CD4-positive, alpha-beta T cell treated with Interleukin-17A for 1 hour (primary cell): ENCODE data around the gene GNLY.
"Not testable (repeated sequence)": the region's sequence is repeated elsewhere in the genome, so short reads cannot be mapped to it uniquely, and the experiment has no call there.

Experiments
- DNase-seq: peaks from one replicate; pipeline ENCODE4 v3.0.0-alpha.2; 2020

GNLY gene

DNA sequence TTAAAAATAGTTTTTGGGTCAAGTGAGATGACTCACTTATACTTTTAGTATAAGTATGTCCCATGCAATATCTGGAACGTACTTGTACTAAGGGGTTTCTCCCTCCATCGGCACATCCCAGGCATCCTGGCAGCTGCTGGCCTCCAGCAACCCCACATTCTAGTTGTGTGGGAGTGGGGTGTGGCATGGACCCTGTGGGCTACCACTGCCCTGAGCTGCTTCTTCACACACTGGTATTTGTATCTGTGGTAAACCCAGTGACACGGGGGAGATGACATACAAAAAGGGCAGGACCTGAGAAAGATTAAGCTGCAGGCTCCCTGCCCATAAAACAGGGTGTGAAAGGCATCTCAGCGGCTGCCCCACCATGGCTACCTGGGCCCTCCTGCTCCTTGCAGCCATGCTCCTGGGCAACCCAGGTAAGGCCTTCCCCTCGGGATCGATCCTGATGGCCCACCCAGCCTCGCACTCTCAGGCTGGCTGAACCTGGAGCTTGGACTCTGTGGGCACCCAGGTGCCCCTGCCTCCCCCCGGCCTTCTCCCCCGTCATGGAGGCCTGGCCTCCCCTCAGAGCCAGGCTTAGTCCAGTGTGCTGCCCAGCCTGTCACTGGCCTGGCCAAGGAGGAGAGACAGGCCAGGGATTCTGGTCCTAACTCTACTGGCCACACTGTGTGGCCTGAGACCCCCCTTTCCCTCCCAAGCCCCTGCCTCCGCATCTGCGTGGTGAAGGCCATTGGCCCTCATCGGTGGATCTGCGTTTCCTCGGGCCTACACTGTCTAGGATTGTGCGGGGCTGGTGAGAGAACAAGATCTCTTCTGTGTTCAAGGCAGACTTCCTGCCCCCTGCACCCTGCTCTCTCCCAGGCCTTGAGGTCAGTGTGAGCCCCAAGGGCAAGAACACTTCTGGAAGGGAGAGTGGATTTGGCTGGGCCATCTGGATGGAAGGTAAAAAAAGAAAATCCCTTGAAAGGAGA lies at the start of gene GNLY:
GNLY (plus strand) TSS at position 307 of the 974 bp plus-strand sequence; CDS start at position 368, 61 bp downstream.
- peak; percentile 42 for DNase-seq

DNA sequence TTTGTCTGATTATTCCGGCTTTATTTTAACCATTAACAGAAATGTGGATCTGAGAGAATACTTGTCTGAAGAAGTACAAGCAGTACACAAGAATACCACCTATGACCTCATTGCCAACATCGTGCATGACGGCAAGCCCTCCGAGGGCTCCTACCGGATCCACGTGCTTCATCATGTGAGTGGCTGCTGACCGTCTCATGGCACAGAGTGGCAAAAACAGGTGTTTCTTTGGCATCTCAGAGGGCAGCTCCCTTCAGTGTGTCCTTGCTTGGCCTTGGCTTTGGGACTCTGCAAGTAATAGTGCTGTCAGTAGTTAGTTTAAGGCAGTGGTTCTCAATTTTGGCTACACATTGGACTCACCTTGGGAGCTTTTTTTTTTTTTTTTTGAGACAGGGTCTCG lies 49.2 kb upstream of the GNLY start:
- DNase-seq = no peak

DNA sequence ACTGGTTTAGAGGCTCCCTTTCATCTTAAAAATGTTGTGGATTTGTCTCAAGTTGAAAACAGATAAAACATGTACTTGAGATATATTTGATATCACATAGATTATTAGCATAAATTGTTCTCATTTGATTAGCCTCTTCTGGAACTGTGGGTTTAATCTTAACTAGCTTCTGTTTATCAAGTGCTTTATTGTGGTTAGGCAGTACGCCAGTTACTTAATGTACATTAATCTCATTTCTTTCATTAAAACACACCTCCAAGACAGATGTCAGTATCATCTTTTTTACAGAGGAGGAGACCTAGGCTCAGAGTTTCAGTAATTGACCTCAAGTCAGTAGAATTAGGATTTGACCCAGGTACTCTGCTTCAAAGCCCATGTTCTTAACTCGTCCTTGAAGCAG lies 48.0 kb upstream of the GNLY start:
- no peak for DNase-seq

DNA sequence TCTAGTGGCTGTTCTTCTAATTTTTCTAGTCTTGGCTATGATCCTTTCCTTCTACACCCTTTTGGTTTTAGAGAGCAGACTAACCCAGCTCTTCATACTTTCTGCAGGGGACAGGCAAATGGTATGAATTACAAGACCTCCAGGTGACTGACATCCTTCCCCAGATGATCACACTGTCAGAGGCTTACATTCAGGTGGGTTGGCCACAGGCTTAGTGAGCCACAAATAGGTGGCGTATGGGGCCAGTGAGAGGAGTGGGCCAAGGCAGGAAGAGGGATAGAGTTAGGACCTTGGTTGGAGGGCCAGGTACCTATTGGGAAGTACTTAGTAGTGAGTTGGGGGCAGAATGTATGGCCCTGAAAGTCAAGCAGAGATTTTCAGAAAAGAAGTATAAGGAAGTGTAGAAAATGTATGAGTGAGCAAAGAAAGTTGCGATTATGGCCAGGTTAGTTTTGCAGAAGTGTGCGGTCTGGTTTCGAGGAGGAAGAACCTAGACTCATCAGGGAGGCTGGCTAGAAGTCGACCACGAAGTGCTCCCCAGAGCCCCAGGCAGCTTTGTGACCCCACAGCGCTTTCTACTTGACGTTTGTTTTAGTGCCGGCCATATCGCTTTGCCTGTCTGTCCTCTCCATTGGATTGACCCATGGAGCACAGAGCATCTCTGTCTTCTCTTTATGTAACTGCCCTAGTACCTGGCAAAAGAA lies 46.2 kb upstream of the GNLY start:
- DNase-seq = no peak

DNA sequence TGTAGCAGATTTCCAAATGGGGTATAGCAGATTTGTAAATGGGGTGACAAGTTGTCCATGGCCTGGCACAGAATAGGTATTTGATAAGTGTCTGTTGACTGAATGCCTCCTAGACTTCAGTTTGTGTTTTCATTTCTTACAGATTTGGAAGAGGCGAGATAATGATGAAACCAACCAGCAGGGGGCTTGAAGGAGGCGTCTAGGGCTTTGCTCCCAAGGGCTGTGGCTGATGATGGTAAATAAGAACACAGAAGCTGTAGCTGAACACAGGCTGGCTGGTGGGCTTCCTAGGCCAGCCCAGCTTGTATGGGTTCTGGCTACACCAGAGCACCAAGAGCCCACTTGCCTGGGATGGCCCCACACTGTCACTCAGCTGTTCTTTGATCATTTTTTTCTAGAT lies 45.5 kb upstream of the GNLY start:
- peak; percentile 11 for DNase-seq

DNA sequence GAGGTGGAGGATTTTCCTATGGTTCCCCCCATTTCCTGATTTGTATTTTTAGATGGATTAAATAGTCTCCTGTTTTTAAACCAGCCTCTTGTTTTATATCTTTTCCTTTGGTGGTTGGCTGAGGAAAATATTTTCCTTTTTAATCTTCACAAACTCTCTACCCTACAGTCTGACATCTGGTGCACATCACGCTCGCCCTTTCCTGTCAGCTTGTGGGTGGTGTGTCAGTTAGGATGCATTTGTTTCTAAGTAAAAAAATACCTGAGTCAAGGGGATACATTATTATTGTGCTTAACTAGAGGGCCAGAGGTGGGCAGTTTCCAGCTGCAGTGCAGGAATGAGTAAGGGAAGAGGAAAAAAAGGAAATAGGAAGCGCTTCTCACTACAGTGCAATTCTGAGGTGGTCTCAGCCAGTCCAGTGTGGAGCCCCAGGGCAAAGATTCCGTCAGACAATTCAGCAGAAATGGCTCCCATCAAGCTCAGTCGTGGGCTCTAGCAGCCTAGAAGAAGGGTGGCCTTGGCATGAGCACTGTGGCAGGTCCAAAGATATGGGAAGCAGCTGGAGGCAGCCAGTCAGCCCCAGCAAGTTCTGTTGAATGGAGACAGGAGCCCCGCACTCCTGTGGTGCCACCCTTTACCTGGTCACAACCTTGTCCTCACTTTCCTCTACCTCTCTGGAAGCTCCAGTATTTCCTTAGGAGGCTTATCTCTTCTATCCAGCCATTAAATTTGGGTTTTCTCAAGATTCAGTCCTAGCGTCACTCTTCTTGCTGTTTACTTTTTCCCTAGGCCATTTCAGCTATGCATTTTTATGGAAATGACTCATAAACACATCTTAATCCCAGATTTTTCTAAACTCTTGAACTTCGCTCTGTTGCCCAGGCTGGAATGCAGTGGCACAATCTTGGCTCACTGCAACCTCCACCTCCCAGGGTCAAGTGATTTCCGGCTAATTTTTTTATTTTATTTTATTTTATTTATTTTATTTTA lies 44.7 kb upstream of the GNLY start:
- DNase-seq = no peak

DNA sequence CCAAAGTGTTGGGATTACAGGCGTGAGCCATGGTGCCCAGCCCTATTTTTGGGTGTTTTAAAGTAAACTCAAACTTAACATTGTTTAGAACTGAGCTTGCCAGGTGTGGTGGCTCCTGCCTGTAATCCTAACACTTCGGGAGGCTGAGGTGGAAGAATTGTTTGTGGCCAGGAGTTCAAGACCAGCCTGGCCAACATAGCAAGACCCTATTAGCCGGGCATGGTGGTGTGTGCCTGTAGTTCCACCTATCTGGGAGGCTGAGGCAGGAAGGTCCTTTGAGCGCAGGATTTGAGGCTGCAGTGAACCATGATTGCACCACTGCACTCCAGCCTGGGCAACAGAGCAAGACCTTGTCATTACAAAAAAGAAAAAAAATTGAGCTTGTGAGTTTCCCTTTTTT lies 43.7 kb upstream of the GNLY start:
- DNase-seq = no peak

DNA sequence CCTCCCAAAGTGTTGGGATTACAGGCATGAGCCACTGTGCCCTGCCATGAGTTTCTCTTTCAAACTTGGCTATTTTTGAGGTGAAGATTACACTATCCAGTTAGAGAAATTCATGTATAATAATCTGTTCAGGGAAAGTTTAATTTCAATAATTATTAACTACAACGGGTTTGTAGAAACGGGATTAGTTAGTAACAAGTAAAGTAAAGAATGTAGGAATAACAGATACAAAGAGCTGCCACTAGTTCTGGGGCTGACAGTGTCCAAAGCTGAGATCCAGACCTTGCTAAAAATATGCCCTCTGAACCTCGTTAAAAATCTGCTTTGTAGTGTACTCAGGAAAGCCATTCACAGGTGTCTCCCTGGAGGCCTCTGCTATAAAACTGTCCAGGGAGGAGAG lies 43.1 kb upstream of the GNLY start:
- DNase-seq = no peak

DNA sequence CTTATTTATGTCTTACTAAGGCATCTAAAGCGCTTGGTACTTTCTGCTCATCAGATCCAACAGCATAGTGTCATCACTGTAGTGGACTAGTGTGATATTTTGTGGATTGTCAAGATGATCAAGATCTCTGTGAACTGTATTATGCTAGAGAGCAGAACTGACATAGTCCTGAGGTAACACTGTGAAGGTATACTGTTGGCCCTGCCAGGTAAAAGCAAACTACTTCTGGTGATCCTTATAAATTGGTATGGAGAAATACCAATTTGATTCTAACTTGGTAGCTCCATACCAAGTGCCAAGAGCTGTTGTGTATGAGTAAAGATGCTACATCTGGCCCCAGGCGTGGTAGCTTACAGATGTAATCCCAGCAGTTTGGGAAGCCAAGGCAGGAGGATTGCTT lies 42.1 kb upstream of the GNLY start:
- DNase-seq = no peak

DNA sequence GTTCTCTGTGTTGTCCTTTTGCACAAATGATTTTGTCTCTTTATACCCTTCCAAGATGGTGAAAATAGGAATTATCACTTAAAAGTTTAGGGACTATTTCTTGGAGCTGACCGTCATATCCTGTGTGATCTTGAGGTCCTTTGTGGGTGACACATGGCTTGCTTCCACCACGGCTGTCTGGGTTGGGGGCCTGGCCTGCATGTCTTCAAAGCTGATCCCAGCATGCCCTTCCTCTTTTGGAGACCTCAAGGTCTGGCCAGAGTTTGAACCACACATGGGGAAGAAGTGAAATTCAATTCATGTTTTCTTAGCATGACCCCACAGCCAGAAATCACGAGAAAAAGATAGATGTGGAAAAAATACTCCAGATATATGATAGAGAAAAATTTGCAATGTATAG lies 40.2 kb upstream of the GNLY start:
- DNase-seq = no peak

DNA sequence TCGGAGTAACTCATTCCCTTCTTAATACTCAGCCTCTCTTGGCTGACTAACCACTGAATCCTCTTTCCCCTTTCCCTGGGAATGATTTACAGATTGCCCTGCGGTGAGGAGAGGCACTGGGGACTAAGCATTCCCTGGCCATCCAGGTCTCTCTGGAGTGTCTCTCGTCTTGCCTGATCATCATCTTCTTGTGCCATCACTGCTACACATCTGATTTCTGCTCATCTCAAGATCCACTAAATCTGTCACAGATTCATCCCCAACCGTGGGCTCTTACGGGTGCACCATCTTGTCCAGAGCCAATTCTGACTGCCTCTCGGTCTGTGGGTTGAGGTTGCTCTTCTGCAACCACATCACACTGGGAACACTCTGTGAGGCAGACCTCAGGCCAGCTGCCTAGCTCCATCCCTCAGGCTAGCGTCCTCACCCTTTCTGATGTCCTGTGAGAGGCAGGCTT lies 38.2 kb upstream of the GNLY start:
- no peak for DNase-seq

DNA sequence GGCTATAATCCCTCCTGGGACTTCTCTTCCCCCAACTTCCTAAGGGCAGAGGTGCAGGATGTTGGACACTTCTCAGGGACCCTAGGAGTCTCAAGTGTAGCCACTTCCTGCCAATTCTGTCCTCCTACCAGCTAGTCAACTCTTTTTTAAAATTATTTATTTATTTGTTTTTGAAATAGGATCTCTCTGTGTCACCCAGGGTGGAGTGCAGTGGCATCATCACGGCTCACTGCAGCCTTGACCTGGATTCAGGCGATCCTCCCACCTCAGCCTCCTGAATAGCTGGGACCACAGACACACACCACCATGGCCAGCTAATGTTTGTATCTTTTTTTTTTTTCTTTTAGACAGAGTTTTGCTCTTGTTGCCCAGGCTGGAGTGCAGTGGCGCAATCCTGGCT lies 37.7 kb upstream of the GNLY start:
- DNase-seq = no peak

DNA sequence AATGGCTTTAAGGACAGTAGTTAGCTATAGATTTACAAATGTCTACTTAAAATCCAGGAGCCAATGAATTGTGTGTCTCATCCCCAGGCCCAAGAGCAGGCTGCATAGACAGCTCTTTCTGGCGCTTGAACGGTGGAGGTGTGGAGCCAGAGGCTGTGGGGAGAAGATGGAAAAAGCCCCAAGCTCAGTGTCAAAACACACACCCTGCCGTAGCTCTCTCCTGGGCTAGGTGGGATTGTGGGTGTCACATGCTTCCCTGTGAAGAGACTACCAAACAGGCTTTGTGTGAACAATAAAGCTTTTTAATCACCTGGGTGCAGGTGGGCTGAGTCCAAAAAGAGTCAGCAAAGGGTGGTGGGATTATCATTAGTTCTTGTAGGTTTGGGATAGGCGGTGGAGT lies 36.8 kb upstream of the GNLY start:
- DNase-seq = not testable (repeated sequence)

DNA sequence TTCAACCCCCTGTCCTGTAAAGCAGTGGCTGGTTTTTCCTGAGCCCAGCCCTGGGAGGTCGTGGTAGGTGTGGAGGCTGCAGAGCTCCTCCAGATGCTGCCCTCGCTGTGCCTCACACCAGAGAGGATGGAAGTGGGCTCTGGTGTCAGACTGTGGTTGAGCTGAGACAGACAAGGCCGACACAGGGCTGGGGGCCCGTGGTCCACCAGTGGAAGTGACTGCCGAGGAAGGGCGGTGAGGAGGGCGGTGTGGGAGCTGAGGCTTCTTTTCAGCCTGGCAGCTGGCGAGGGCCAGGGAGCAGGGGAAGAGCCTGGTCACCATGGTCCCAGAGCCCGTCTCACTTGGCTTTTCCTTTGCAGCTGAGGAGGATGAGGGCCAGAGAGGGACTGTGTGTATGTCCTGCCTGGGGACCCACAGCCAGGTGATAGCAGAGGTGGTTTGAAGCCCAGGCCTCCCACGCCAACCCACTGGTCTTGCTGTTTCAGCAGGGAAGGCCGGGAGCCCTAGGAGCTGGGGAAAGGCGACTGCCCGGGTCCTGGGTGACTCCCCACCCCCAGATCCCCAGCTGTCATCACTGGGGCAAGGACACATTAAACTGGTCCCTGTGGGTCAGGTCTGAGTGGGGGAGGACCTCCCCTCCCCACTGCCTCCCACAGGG lies 34.7 kb upstream of the GNLY start:
- no peak for DNase-seq

DNA sequence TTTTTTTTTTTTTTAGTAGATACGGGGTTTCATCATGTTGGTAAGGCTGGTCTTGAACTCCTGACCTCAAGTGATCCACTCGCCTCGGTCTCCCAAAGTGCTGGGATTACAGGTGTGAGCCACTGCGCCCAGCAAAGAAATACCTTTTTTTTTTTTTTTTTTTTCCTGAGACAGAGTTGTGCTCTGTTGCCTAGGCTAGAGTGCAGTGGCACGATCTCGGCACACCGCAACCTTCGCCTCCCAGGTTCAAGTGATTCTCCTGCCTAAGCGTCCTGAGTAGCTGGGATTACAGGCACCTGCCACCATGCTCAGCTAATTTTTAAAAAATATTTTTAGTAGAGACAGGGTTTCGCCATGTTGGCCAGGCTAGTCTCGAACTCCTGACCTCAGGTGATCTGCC lies 33.9 kb upstream of the GNLY start:
- DNase-seq = not testable (repeated sequence)

DNA sequence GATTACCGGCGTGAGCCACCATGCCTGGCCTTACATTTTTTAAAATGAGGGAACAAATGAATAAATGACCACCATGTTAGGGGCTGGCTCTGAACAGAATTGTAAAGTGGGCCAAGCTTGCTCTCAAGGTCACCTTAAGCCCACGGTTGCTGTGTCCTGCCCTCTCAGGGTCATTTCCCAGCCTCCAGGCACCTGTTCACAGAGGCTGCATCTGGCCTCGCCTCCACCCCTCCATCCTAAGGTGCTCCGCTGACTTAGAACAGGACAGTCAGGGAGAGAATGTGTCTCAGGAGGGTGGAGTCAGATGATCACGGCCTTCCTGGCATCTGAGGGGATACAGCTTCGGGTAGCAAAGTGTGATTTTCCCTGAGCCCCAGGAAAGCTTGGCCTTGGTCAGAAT lies 33.4 kb upstream of the GNLY start:
- DNase-seq = no peak

DNA sequence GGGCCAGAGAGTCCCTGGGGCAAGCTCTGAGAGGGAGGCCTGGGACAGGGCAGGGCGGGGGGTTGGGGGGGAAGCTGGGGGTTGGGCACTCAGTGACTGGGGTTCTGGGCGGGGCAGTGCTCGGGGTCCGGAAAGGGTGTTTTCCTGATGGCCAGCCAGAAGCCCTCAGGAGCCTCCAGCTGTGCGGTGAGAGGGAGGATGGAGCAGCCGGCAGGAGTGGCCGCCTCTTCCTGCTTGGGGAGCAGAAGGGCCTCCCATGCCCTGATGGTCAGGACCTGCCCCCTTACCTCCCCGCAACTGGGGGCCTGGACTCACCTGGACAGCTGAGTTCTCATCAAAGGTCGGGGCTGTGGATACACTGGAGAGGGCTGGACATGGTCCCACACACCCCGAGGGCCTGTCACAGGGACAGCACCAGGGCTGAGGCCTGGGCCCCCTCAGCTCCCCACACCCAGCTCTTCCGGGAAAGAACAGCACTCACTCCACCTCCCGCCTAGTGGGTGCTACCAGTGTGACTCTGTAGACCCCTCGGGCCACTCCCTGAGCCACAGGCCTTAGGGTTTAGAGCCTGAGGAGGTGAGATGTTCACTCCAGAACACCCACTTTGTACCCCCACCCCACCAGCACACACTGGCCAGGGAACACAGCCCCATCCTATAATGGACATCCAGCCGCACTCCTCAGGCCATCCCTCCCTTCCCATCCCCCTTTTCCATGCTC lies 32.9 kb upstream of the GNLY start:
- DNase-seq = no peak

DNA sequence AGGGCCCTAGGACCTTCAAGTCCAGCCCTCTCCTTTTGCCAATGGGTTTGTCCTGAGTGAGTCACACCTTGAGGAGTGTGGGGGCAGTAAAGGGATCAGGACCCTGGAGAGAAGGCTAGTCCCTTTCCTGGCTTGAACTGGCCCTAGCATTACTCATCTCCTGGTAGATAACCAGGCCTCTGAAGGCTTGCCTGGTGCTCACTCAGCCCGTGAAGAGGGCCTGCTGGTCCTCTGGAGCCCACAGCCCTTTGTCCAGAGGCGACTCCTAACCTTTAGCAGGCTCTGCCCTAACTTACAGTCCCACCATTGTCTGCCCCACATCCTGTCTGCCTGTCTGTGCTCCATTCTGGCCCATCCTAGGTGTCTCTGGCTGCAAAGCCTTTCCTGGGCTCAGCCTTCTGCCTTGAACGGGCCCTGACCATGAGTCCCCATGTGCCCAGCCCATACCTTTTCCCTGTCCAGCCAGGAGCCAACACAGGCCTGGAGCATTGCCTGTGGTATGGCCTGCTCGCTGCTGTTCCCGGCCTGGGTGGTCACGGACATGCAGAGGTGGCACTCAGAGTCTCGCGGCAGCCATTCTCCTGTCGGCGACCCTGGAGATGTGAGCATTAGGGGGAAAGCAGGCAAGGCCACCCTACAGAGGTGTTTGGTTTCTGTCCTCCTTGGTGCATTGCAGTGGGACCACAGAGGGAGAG lies 31.1 kb upstream of the GNLY start:
- no peak for DNase-seq

DNA sequence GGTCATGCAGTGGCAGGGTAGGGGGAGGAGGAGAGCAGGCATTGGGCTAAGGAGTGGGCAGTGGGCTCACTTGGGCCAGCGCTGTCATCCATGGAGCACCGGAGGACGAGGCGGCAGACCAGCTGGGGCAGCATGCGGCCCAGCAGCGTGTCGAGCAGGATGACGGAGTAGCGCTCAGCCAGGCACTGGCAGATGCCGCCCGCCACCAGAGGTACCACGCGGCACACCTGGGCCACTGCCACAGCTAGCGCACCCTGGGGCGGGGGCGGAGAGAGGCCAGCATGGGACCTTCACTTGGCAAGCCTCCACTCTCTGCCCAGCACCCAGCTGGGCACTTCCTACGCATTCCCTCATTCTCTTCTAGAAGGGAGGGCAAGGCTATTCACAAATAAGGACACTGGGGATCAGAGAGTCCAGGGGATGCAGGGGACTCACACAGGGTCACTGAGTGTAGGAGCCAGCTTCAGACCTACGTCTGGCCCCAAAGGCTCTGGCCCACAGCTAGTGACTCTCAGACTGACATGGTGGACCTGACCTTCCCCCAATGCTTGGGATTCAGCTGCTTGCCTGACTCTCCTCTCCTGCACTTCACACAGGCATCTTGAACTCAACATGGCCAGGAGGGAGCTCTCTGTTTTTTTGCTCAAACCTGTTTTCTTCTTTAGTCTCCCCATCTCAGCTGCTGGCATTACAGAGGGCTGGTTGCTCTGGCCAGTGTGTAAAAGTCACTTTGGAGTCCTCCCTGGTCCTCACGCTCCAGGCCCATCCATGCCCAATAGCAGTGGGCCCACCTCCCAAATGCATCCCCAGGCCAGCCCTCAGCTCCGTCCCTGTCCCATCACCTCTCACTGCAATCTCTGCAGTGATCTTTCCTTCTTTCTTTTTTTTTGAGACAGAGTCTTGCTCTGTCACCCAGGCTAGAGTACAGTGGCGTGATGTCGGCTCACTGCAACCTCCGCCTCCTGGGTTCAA lies 30.3 kb upstream of the GNLY start:
- DNase-seq = no peak
